ENCODE results near the gene NPC1. TPM values are rescaled to one million over a fixed set of nuclear protein-coding genes. Genes with fewer than 3 reads are reported as not detected.

NPC1 gene
- total and polyA plus RNA-seq, 8 donors, result 7.6 to 219 (median 59.3) TPM

DNA sequence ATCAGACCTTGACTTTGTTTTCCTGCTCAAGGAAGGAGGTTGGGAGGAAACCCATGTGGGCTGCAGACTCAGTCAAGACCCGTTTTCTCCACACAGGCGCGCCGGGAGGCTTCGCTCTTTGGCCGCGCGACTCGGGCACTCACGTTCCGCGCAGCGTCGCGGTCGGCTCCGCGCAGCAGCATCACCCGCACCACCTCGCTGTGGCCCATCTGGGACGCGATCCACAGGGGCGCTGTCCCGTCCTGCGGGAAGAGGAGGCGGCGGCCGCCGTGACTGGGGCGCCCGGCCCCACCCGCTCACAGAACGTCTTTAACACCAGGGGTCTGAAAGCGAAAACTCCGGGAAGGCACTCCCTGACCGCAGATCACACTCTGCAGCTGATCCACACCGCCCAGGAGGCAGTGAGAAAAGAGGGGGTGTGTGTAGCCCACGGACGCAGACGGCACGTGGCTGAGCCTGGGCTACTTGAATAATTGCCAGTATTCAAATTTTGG, 33.1 kb upstream of the NPC1 start:
- peaks cover 20 to 28% (median 26%) of the 10 kb centered on the region in 4 donors for H3K4me1 ChIP-seq
- H3K36me3 ChIP-seq, result no peaks in the 10 kb centered on the region
- TF ChIP-seq POLR2AphosphoS5 (IDR thresholded peaks at IDR 0.05) (no peak), EP300 (IDR thresholded peaks at IDR 0.05) (no peak), POLR2A (IDR thresholded peaks at IDR 0.05) (no peak)
- TF ChIP-seq, protein P1, sequence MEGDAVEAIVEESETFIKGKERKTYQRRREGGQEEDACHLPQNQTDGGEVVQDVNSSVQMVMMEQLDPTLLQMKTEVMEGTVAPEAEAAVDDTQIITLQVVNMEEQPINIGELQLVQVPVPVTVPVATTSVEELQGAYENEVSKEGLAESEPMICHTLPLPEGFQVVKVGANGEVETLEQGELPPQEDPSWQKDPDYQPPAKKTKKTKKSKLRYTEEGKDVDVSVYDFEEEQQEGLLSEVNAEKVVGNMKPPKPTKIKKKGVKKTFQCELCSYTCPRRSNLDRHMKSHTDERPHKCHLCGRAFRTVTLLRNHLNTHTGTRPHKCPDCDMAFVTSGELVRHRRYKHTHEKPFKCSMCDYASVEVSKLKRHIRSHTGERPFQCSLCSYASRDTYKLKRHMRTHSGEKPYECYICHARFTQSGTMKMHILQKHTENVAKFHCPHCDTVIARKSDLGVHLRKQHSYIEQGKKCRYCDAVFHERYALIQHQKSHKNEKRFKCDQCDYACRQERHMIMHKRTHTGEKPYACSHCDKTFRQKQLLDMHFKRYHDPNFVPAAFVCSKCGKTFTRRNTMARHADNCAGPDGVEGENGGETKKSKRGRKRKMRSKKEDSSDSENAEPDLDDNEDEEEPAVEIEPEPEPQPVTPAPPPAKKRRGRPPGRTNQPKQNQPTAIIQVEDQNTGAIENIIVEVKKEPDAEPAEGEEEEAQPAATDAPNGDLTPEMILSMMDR (IDR thresholded peaks at IDR 0.05), result no peak
- WGBS, 5 donors, result 1 to 2% (median 1%) methylated on average over 17 to 41 of the region's 41 CpGs
- intact Hi-C loops (cut with DNase I; ENCODE audit: low total_unique reads), result no loop called here
- no peaks in the 10 kb centered on the region for H3K9me3 ChIP-seq
- H3K4me3 ChIP-seq, result peak overlapping the region; percentile 47 to 53 (median 48)
- H3K27me3 ChIP-seq, result peaks cover 0 to 20% (median 0%) of the 10 kb centered on the region in 3 donors
- peak overlapping the region; percentile 4 to 85 (median 76) for H3K27ac ChIP-seq
- peak; percentile 31 to 80 for DNase-seq

DNA sequence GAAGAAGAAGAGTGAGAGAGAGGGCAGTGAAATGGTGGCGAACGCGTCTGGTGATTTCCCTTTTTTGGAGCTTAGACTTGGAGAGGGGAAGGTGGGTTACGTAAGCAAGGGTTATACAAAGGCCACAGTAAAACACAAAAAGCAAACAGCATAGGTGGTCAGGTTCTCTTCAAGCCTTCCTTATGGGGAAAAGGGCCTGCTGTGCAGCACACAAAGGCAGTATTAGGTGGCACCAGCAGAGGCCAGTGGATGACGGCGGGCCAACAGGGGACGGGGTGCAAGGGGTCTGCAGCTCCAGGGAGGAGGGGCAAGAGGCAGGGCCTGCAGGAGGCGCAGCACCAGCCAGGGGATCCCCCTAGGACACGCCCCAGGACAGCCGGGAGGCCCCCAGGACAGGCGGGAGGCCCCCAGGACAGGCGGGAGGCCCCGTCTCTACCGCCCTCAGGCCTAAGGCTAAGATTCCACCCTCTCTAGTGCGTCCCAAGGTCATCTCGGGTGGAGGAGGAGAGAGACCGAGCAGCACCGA, 32.6 kb upstream of the NPC1 start:
- Histone ChIP-seq H3K27ac (peak overlapping the region; percentile 4 to 85 (median 76)), H3K27me3 (peaks cover 0 to 20% (median 0%) of the 10 kb centered on the region in 3 donors), H3K36me3 (no peaks in the 10 kb centered on the region), H3K4me1 (peaks cover 20 to 28% (median 26%) of the 10 kb centered on the region in 4 donors), H3K4me3 (peak overlapping the region; percentile 47 to 53 (median 48)), H3K9me3 (no peaks in the 10 kb centered on the region)
- 14 to 24% (median 19%) methylated on average over 17 to 18 of the region's 18 CpGs for WGBS, 5 donors
- intact Hi-C loops (cut with DNase I; ENCODE audit: low total_unique reads), result no loop called here
- no peak for TF ChIP-seq EP300 (IDR thresholded peaks at IDR 0.05)
- TF ChIP-seq POLR2A (IDR thresholded peaks at IDR 0.05), result no peak
- TF ChIP-seq, protein P1 (IDR thresholded peaks at IDR 0.05), result no peak
- TF ChIP-seq POLR2AphosphoS5 (IDR thresholded peaks at IDR 0.05), result no peak
- DNase-seq, result no peak

DNA sequence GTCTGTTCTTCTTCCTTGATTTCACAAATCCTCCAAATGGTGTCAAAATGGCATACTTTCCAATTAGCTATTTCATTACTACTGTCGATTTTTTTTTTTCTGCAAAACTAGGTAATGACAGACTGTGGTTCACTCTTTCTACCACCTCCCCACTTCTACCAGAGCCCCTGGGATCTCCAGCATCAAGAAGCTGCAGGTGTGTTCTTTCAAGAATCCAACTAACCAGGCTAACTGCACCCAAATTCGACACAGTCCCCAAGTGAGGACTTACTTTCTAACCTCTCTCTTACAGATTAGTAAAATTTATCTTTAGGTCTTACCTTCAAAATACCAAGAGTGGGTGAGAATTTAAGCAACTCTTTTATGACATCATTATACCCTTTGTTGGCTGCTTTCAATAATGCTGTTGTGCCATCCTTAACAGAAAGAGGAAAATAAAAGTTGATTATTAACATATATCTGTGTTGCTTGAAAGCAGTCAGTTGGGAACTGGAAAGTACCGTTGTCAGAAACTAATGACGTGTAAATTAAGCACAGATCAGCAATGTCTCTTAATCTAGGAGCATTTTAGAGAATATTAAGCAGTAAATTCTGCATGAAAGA, 31.2 kb upstream of the NPC1 start:
- peak in 1 of 2 donors; percentile 33 for DNase-seq
- intact Hi-C loops (cut with DNase I; ENCODE audit: low total_unique reads), result no loop called here
- TF ChIP-seq, protein P1 (IDR thresholded peaks at IDR 0.05), result no peak
- no peak for TF ChIP-seq POLR2A (IDR thresholded peaks at IDR 0.05)
- no peak for TF ChIP-seq EP300 (IDR thresholded peaks at IDR 0.05)
- no peak for TF ChIP-seq POLR2AphosphoS5 (IDR thresholded peaks at IDR 0.05)

DNA sequence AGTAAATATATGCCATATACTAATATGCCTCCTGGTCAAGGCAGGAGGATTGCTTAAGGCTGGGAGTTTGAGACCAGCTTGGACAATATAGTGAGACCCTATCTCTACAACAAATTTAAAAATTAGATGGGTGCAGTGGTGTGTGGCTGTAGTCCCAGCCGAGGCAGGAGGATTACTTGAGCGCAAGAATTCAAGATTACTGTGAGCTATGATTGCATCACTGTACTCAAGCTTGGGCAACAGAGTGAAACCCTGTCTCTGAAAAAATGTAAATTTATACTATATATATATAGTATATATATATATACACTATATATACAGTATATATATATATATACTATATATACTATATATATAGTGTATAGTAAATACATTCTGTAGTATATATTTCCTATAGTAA, 30.0 kb upstream of the NPC1 start:
- no peak for DNase-seq
- 76 to 98% (median 92%) methylated on average over 2 of the region's 2 CpGs for WGBS, 5 donors
- no peaks in the 10 kb centered on the region for H3K36me3 ChIP-seq
- peaks cover 23 to 43% (median 36%) of the 10 kb centered on the region in 4 donors for H3K4me1 ChIP-seq
- TF ChIP-seq POLR2A (IDR thresholded peaks at IDR 0.05) (no peak), POLR2AphosphoS5 (IDR thresholded peaks at IDR 0.05) (no peak), EP300 (IDR thresholded peaks at IDR 0.05) (no peak)
- TF ChIP-seq, protein P1 (IDR thresholded peaks at IDR 0.05), result no peak
- no peak overlapping the region for H3K27ac ChIP-seq
- H3K27me3 ChIP-seq, result peaks cover 0 to 20% (median 0%) of the 10 kb centered on the region in 3 donors
- intact Hi-C loops (cut with DNase I; ENCODE audit: low total_unique reads), result no loop called here
- no peaks in the 10 kb centered on the region for H3K9me3 ChIP-seq
- H3K4me3 ChIP-seq, result no peak overlapping the region

More for the DNA sequence above, 31.2 kb upstream of the NPC1 start:
- peaks cover 0 to 20% (median 0%) of the 10 kb centered on the region in 3 donors for H3K27me3 ChIP-seq
- WGBS, 5 donors, result 44 to 72% (median 55%) methylated on average over 4 of the region's 4 CpGs
- H3K36me3 ChIP-seq, result no peaks in the 10 kb centered on the region
- peaks cover 20 to 34% (median 28%) of the 10 kb centered on the region in 4 donors for H3K4me1 ChIP-seq
- peak overlapping the region in 3 of 5 donors; percentile 4 to 85 (median 76) for H3K27ac ChIP-seq
- no peak overlapping the region for H3K4me3 ChIP-seq
- no peaks in the 10 kb centered on the region for H3K9me3 ChIP-seq

Data from stomach (tissue), 9 donors.